ENCODE data around the gene PUM1. TPM values are rescaled to one million over a fixed set of nuclear protein-coding genes. Genes with fewer than 3 reads are reported as not detected.
"Not testable (repeated sequence)": the region's sequence is repeated elsewhere in the genome, so short reads cannot be mapped to it uniquely, and the experiment has no call there.

Gene PUM1
- total RNA-seq, 1 donor from 2014 or later, result 105 TPM

DNA sequence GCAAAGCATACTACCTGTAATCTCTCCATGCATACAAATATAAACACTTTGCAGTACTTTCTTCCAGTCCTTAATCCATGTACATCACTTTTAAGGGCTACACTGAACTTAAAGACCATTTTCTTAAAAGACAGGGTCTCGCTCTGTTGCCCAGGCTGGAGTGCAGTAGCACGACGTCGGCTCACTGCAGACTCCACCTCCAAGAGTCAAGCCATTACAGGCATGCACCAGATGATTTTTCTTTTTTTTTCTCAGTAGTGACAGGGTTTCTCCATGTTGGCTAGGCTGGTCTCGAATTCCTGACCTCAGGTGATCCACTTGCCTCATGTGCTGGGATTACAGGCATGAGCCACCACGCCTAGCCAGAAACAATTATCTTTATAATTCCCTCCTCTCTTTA is 22.9 kb downstream of the PUM1 start:
- no peaks in the 10 kb centered on the region for H3K9me3 Mint-ChIP-seq (ENCODE audit: low read depth)
- peaks cover 6% of the 10 kb centered on the region for H3K36me3 Mint-ChIP-seq (ENCODE audit: low read depth)
- no peak for DNase-seq (ENCODE audit: low spot score)
- TF ChIP-seq, protein P1, sequence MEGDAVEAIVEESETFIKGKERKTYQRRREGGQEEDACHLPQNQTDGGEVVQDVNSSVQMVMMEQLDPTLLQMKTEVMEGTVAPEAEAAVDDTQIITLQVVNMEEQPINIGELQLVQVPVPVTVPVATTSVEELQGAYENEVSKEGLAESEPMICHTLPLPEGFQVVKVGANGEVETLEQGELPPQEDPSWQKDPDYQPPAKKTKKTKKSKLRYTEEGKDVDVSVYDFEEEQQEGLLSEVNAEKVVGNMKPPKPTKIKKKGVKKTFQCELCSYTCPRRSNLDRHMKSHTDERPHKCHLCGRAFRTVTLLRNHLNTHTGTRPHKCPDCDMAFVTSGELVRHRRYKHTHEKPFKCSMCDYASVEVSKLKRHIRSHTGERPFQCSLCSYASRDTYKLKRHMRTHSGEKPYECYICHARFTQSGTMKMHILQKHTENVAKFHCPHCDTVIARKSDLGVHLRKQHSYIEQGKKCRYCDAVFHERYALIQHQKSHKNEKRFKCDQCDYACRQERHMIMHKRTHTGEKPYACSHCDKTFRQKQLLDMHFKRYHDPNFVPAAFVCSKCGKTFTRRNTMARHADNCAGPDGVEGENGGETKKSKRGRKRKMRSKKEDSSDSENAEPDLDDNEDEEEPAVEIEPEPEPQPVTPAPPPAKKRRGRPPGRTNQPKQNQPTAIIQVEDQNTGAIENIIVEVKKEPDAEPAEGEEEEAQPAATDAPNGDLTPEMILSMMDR (IDR thresholded peaks at IDR 0.05), result no peak
- no peaks in the 10 kb centered on the region for H3K27me3 Mint-ChIP-seq (ENCODE audit: low read depth)
- H3K4me3 Mint-ChIP-seq (ENCODE audit: unreplicated experiment), result no peak overlapping the region
- H3K4me1 Mint-ChIP-seq (ENCODE audit: low read depth), result peaks cover 41% of the 10 kb centered on the region
- no peak overlapping the region for H3K27ac Mint-ChIP-seq (ENCODE audit: unreplicated experiment)

DNA sequence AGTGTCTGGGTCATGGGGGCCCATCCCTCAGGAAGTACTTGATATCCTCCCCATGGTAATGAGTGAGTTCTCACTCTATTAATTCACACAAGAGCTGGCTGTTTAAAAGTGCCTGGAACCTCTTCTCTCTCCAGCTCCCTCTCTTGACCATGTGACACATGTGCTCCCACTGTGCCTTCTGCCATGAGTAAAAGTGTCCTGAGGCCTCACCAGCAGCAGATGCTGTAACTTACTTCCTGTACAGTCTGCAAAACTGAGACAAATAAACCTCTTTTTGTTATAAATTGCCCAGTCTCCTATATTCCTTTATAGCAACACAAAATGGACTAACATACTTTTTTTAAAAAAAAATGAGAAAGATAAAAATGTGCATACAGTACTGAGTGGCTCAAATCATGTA is 24.0 kb downstream of the PUM1 start:
- Mint-ChIP-seq H3K4me1 (ENCODE audit: low read depth) (peaks cover 40% of the 10 kb centered on the region), H3K9me3 (ENCODE audit: low read depth) (no peaks in the 10 kb centered on the region), H3K4me3 (ENCODE audit: unreplicated experiment) (no peak overlapping the region), H3K36me3 (ENCODE audit: low read depth) (peaks cover 10% of the 10 kb centered on the region), H3K27me3 (ENCODE audit: low read depth) (no peaks in the 10 kb centered on the region), H3K27ac (ENCODE audit: unreplicated experiment) (no peak overlapping the region)
- DNase-seq (ENCODE audit: low spot score), result no peak
- TF ChIP-seq, protein P1 (IDR thresholded peaks at IDR 0.05), result no peak

DNA sequence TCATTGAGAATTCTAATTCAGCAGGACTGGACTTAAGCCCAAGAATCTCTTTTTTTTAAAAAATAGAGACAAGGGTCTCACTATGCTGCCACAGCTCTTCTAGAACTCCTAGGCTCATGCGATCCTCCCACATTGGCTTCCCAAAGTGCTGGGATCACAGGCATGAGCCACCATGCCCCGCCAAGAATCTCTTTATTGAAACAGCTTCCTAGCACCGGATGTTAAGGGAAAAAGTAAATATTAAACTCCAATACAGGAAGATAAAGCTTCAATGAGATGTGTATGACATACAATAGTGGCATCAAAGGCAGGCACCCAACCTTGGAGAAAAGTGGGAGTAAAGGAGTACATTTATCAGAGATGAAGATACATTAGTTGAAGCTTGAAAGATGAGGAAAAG is 25.5 kb downstream of the PUM1 start:
- Mint-ChIP-seq H3K36me3 (ENCODE audit: low read depth) (peaks cover 10% of the 10 kb centered on the region), H3K4me1 (ENCODE audit: low read depth) (peaks cover 44% of the 10 kb centered on the region), H3K4me3 (ENCODE audit: unreplicated experiment) (no peak overlapping the region), H3K9me3 (ENCODE audit: low read depth) (no peaks in the 10 kb centered on the region), H3K27me3 (ENCODE audit: low read depth) (no peaks in the 10 kb centered on the region), H3K27ac (ENCODE audit: unreplicated experiment) (no peak overlapping the region)
- DNase-seq (ENCODE audit: low spot score), result no peak
- TF ChIP-seq, protein P1 (IDR thresholded peaks at IDR 0.05), result no peak

DNA sequence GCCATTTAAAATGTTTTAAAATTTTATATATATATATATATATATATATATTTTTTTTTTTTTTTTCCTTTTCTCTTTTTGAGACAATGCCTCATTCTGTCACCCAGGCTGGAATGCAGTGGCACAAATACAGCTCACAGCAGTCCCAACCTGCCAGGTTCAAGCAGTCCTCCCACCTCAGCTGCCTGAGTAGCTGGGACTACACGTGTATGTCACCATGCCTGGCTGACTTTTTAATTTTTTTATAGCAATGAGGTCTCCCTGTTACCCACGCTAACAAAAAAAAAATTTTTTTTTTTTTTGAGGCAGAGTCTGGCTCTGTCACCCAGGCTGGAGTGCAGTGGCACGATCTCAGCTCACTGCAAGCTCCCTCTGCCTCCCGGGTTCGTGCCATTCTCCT is 26.6 kb downstream of the PUM1 start:
- H3K27me3 Mint-ChIP-seq (ENCODE audit: low read depth); DNase-seq (ENCODE audit: low spot score); H3K4me3 Mint-ChIP-seq (ENCODE audit: unreplicated experiment); H3K9me3 Mint-ChIP-seq (ENCODE audit: low read depth): not testable (repeated sequence)
- Mint-ChIP-seq H3K4me1 (ENCODE audit: low read depth) (peaks cover 54% of the 10 kb centered on the region), H3K36me3 (ENCODE audit: low read depth) (peaks cover 10% of the 10 kb centered on the region), H3K27ac (ENCODE audit: unreplicated experiment) (peak overlapping the region; percentile 68)

DNA sequence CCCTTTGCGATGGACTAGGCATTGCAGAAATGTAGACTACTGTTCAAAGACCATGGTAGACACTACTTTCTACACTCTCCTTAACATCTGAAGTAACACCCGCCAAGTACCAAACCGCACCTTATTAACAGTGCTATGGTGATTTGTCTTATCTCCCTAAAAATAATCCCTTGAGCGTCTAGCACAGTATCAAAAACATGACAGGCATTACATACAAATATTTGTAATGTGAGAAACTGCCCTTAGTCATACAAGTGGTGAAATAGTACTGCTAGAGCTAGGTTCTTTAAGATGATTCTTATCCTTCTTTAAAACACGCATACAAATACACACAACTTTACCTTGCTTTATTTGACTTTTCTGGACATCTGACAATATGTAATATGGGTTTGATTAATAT is 27.2 kb downstream of the PUM1 start:
- no peak for DNase-seq (ENCODE audit: low spot score)
- TF ChIP-seq, protein P1 (IDR thresholded peaks at IDR 0.05), result no peak
- peak overlapping the region; percentile 90 for H3K27ac Mint-ChIP-seq (ENCODE audit: unreplicated experiment)
- H3K4me1 Mint-ChIP-seq (ENCODE audit: low read depth), result peaks cover 56% of the 10 kb centered on the region
- no peaks in the 10 kb centered on the region for H3K9me3 Mint-ChIP-seq (ENCODE audit: low read depth)
- H3K36me3 Mint-ChIP-seq (ENCODE audit: low read depth), result peaks cover 6% of the 10 kb centered on the region
- no peaks in the 10 kb centered on the region for H3K27me3 Mint-ChIP-seq (ENCODE audit: low read depth)
- no peak overlapping the region for H3K4me3 Mint-ChIP-seq (ENCODE audit: unreplicated experiment)

DNA sequence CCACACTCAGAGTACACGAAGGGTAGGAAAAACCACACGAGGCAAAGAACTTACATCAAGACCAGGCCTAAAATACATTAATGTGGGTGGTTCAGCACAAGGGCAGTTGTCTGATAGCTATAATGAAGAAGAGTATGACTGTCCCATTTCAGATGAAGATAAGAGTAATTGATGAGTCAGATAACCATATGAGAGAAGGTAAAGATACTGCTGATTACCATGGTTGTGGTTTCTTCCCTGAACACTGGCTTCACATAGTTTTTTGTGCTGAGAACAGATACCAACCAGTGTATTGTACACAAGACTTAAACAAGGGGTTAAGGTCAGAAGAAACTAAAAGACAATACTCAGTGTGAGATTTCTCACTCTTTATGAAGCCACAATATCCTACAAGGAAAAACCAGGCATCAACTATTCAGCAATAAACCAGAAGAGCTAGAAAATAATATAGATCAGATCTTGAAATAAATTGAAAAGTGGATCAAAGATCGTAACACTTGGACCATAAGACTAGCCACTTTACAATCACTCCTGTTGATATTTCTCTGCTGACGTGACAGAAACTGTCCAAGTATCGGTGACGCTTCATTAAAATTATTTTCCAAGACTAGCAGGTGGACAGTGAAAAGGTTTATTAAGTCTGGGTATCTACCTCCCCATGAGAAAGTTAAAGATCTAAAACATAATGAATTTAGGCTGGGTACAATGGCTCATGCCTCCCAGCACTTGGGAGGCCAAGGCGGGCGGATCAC is 28.6 kb downstream of the PUM1 start:
- H3K27ac Mint-ChIP-seq (ENCODE audit: unreplicated experiment), result peak overlapping the region; percentile 27
- H3K27me3 Mint-ChIP-seq (ENCODE audit: low read depth), result no peaks in the 10 kb centered on the region
- H3K4me1 Mint-ChIP-seq (ENCODE audit: low read depth), result peaks cover 59% of the 10 kb centered on the region
- peaks cover 4% of the 10 kb centered on the region for H3K36me3 Mint-ChIP-seq (ENCODE audit: low read depth)
- H3K4me3 Mint-ChIP-seq (ENCODE audit: unreplicated experiment), result no peak overlapping the region
- TF ChIP-seq, protein P1 (IDR thresholded peaks at IDR 0.05), result no peak
- DNase-seq (ENCODE audit: low spot score), result no peak
- H3K9me3 Mint-ChIP-seq (ENCODE audit: low read depth), result no peaks in the 10 kb centered on the region

Data from chondrocyte (in vitro differentiated cells).